RPMI8226 (cell line): ENCODE measurements around the gene UBXN6.

Source experiments
- DNase-seq: peaks from one replicate; pipeline ENCODE4 v3.0.0-alpha.2; 2015

The UBXN6 gene

GRCh38 chr19:4455719-4456475 lies 1.7 kb downstream of the UBXN6 start:
- no peak for DNase-seq

GRCh38 chr19:4454747-4455718 lies 2.6 kb downstream of the UBXN6 start:
- DNase-seq: no peak

GRCh38 chr19:4453232-4454179 lies 4.1 kb downstream of the UBXN6 start:
- no peak for DNase-seq

- no peak for DNase-seq
These were observed 5.2 kb downstream of the UBXN6 start for GRCh38 chr19:4452230-4452990.

GRCh38 chr19:4449639-4450028 lies 8.0 kb downstream of the UBXN6 start:
- no peak for DNase-seq

- DNase-seq: no peak
These were observed 8.5 kb downstream of the UBXN6 start for GRCh38 chr19:4449022-4449638.

GRCh38 chr19:4448147-4448985 lies 9.2 kb downstream of the UBXN6 start:
- DNase-seq: no peak

GRCh38 chr19:4447327-4448146 lies 10.1 kb downstream of the UBXN6 start:
- no peak for DNase-seq

GRCh38 chr19:4446704-4447200 lies 10.8 kb downstream of the UBXN6 start:
- DNase-seq: no peak

- DNase-seq: no peak
These were observed 11.5 kb downstream of the UBXN6 start for GRCh38 chr19:4445963-4446703.

- DNase-seq: no peak
These were observed 12.5 kb downstream of the UBXN6 start for GRCh38 chr19:4444765-4445741.

- DNase-seq: no peak
These were observed 13.4 kb downstream of the UBXN6 start for GRCh38 chr19:4443966-4444764.

- DNase-seq: no peak
These were observed 14.4 kb downstream of the UBXN6 start for GRCh38 chr19:4443188-4443587.

GRCh38 chr19:4442819-4443146 lies 14.8 kb downstream of the UBXN6 start:
- DNase-seq: no peak

- no peak for DNase-seq
These were observed 15.4 kb downstream of the UBXN6 start for GRCh38 chr19:4441994-4442818.

- DNase-seq: no peak
These were observed 18.4 kb downstream of the UBXN6 start for GRCh38 chr19:4439243-4439642.
